RWPE1 (cell line): ENCODE results near the gene SIRT3.

Experiments used
- CTCF ChIA-PET: fragments of 350-600 bp; sonication (Branson Sonifier 250); formaldehyde crosslinking; extraction: SDS; loops from one replicate; lab custom pipeline; 2021; lab: Yijun Ruan, JAX
- POLR2A ChIA-PET: fragments of 400-600 bp; formaldehyde crosslinking; extraction: SDS; loops from one replicate; lab custom pipeline; 2020; ENCODE audit warnings: antibody characterized with exemption; ENCODE audit not compliant: low non-redundant PET; lab: Yijun Ruan, JAX
- DNase-seq: peaks from one replicate; pipeline ENCODE4 v3.0.0; 2012; ENCODE audit warnings: low spot score
- H3K27ac ChIP-seq: fragments of 450-650 bp; 2 replicates; pipeline ENCODE4 v1.5.1; 2017
- TF ChIP-seq, protein P1 (sequence below): fragments of 450-650 bp; conservative IDR thresholded peaks from 2 replicates; pipeline ENCODE4 v1.5.1; 2017; ENCODE audit warnings: low read depth, mild to moderate bottlenecking

The SIRT3 gene

DNA sequence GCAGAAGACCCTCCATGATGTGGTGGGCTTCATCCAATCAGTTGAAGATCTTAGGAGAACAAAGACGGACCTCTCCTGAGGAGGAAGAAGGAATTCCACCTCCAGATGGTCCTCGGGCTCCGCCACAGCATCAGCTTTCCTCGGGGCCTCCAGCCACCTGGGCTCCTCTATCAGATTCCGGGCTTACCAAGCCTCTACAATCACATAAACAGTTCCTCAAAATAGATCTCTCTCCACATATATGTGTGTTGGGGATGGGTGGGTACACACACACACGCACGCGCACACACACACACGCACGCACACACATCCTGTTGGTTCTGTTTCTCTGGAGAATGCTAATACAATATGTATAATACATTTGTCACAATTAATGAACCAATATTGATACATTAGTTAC is 23.3 kb upstream of the SIRT3 start:
- CTCF ChIA-PET, result no interaction called here

DNA sequence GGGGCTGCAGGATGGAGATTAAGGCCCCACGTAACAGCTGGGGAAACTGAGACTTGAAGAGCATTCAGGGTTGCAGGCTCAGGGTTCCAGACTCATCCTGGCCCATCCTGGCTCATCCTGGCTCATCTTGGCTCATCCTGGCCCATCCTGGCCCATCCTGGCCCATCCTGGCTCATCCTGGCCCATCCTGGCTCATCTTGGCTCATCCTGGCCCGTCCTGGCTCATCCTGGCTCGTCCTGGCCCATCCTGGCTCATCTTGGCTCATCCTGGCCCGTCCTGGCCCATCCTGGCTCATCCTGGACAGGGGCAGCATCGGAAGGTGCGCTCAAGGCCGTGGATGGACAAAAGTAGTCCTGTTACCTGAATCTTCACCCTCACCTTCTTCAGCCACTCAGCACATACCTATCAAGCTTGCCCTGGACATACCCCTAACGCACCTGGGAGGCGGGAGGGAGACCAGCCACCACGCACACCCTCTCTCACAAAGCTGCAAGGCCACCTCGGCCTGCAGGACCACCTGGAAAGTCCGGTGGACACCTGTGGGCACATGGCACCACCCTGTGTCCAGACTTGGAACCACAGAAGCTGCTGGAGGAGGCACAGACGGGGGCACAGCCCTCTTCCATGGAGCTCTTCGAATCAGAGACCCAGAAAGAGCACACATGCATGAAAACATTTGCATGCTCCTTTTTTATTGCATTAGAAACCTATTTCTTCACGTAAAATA is 21.8 kb upstream of the SIRT3 start:
- ChIA-PET CTCF (interaction anchor here (0.8 to 1.1 kb wide), 2 partner anchors 21 to 47 kb away, joined by 3 to 9 read pairs; no protein-coding TSS in a partner anchor), POLR2A (no interaction called here)
- TF ChIP-seq, protein P1, sequence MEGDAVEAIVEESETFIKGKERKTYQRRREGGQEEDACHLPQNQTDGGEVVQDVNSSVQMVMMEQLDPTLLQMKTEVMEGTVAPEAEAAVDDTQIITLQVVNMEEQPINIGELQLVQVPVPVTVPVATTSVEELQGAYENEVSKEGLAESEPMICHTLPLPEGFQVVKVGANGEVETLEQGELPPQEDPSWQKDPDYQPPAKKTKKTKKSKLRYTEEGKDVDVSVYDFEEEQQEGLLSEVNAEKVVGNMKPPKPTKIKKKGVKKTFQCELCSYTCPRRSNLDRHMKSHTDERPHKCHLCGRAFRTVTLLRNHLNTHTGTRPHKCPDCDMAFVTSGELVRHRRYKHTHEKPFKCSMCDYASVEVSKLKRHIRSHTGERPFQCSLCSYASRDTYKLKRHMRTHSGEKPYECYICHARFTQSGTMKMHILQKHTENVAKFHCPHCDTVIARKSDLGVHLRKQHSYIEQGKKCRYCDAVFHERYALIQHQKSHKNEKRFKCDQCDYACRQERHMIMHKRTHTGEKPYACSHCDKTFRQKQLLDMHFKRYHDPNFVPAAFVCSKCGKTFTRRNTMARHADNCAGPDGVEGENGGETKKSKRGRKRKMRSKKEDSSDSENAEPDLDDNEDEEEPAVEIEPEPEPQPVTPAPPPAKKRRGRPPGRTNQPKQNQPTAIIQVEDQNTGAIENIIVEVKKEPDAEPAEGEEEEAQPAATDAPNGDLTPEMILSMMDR, result no peak
- DNase-seq, result no peak
- no peak overlapping the region for H3K27ac ChIP-seq

More for the DNA sequence above, 23.3 kb upstream of the SIRT3 start:
- POLR2A ChIA-PET, result no interaction called here
- DNase-seq, result no peak
- TF ChIP-seq, protein P1, result no peak
- H3K27ac ChIP-seq, result no peak overlapping the region

DNA sequence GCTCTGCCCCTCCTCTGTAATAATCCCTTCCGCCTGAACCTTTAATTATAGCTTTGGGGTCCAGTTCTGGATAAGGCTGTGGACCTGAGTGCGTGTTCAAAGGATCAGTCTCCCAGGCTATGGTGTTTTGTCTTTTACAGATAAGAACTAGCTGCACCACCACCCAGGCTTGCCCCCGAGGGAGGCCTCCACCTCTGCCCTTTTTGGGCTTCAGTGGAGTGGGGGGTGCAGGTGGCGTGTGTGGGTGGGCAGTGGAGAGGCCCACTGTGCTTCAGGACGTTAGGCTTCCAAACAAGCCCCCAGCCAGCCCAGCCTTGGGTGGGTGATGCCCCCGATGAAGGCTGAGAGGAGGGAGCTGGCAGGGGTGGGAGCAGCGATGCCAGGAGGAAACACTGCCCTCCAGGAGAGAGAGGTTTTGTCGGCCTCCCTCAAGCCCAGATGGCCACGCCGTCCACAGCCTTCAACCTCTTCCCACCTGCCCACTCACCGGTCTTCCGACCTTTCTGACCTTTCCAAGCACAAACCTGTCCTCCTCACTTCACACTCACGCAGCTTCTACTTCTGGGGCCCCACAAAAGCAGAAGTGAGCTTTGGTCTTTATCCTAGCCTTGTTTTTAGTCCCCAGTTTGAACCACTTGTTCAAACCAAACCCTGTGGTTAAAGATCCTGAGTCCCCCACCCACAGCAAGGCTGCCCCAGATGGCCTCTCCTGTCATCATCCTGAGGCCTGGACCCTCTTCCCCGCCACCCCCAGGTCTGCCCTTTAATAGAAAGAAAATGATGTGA is 21.0 kb upstream of the SIRT3 start:
- no peak overlapping the region for H3K27ac ChIP-seq
- CTCF ChIA-PET, result no interaction called here
- TF ChIP-seq, protein P1, result no peak
- POLR2A ChIA-PET, result no interaction called here
- no peak for DNase-seq

DNA sequence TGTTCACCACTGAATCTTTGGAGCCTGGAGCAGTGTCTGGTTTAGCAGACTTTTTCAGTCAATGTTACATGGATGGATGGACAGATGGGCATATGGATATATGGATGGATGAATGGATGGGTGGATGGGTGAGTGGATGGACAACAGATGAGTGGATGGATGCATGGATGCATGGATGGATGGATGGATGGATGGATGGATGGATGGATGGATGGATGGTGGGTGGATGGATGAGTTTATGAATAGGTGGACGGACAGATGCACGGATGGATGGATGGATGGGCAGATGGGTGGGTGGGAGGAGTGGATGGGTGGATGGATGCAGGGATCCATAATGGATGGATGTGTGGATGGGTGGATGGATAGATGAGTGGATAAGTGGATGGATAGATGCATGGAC is 19.7 kb upstream of the SIRT3 start:
- no peak overlapping the region for H3K27ac ChIP-seq
- TF ChIP-seq, protein P1, result no peak
- no peak for DNase-seq
- ChIA-PET POLR2A (no interaction called here), CTCF (no interaction called here)

DNA sequence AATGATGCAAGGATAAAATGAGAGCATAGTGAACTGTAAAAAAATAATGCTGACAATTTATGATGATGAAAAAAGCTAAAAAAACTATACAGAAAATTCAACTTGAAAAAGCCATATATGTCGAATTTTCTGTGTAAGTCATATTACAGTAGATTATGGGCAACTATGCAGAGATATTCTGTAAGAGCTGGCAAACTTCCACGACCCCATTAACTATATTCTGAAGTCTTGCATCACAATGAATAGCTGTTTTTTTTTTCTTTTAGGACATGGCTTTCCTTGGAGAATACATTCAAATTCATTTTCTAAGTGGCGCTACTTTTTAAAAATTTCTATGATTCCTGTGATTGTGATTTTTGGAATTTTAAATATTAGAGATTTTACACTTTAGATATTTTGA is 19.0 kb upstream of the SIRT3 start:
- no peak for DNase-seq
- TF ChIP-seq, protein P1, result no peak
- ChIA-PET POLR2A (no interaction called here), CTCF (no interaction called here)
- H3K27ac ChIP-seq, result no peak overlapping the region

DNA sequence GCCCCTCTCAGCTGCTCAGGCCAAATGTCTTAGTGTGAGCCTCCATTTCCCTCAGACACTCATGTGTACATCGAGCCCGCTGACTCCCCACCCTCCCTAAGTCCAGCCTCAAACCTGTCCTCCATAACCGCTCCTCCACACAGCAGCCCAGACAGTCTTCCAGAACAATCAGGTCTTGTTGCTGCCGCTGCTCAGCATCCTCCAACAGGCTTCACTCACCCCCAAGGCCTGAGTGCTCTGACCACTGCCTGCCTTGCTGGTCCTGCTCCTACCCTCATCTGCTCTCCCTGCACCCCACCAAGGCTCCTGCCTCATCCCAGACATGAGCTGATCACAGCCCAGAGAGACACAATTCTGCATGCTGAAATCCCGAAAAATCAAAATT is 17.7 kb upstream of the SIRT3 start:
- TF ChIP-seq, protein P1, result no peak
- H3K27ac ChIP-seq, result no peak overlapping the region; the same call in 1 of the 2 replicates
- POLR2A ChIA-PET, result no interaction called here
- CTCF ChIA-PET, result no interaction called here
- DNase-seq, result no peak
